NCI-H226 (cell line): Measurements from ENCODE around the gene CD99L2.

Experiments
- DNase-seq: peaks from one replicate; pipeline ENCODE4 v3.0.0-alpha.2; 2015

CD99L2 gene

GRCh38 chrX:150775569-150776350 lies 122.7 kb downstream of the CD99L2 start:
- no peak for DNase-seq

- no peak for DNase-seq
These were observed 123.5 kb downstream of the CD99L2 start for GRCh38 chrX:150774798-150775568.

- DNase-seq, result no peak
These were observed 124.8 kb downstream of the CD99L2 start for GRCh38 chrX:150773634-150774033.

GRCh38 chrX:150773117-150773516 lies 125.4 kb downstream of the CD99L2 start:
- DNase-seq, result no peak

GRCh38 chrX:150772150-150772970 lies 126.1 kb downstream of the CD99L2 start:
- peak; percentile 10 for DNase-seq

- no peak for DNase-seq
These were observed 127.4 kb downstream of the CD99L2 start for GRCh38 chrX:150771116-150771515.

GRCh38 chrX:150770623-150771022 lies 127.8 kb downstream of the CD99L2 start:
- DNase-seq, result no peak

GRCh38 chrX:150769408-150769807 lies 129.1 kb downstream of the CD99L2 start:
- DNase-seq, result no peak

GRCh38 chrX:150768580-150769190 lies 129.8 kb downstream of the CD99L2 start:
- DNase-seq, result no peak

- no peak for DNase-seq
These were observed 130.4 kb downstream of the CD99L2 start for GRCh38 chrX:150768132-150768485.

GRCh38 chrX:150767475-150768131 lies 130.9 kb downstream of the CD99L2 start:
- peak; percentile 57 for DNase-seq

- peak; percentile 2 for DNase-seq
These were observed 131.4 kb downstream of the CD99L2 start for GRCh38 chrX:150767045-150767395.

GRCh38 chrX:150766351-150767044 lies 132.0 kb downstream of the CD99L2 start:
- DNase-seq, result no peak

GRCh38 chrX:150765782-150766350 lies 132.6 kb downstream of the CD99L2 start:
- no peak for DNase-seq

GRCh38 chrX:150765237-150765636 lies 133.2 kb downstream of the CD99L2 start:
- DNase-seq, result no peak

- DNase-seq, result no peak
These were observed 134.7 kb downstream of the CD99L2 start for GRCh38 chrX:150763810-150764209.

GRCh38 chrX:150763303-150763797 lies 135.1 kb downstream of the CD99L2 start:
- no peak for DNase-seq

GRCh38 chrX:150762258-150763165 lies 136.0 kb downstream of the CD99L2 start:
- no peak for DNase-seq

GRCh38 chrX:150761819-150762216 lies 136.7 kb downstream of the CD99L2 start:
- DNase-seq, result no peak

GRCh38 chrX:150761176-150761818 lies 137.2 kb downstream of the CD99L2 start:
- DNase-seq, result no peak
